MM.1S (cell line): ENCODE measurements around the gene PER2.

Experiments used
- DNase-seq: peaks from one replicate; pipeline ENCODE4 v3.0.0-alpha.2; 2015
- H2AFZ ChIP-seq: fragments of 300-600 bp; sonication (generic); 2 replicates; pipeline ENCODE4 v1.6.0; 2016; ENCODE audit warnings: antibody characterized with exemption, low read length
- H3F3A ChIP-seq: fragments of 300-600 bp; sonication (generic); 2 replicates; pipeline ENCODE4 v1.6.1; 2016; ENCODE audit warnings: mild to moderate bottlenecking, antibody characterized with exemption, low read length, moderate library complexity, mixed read lengths; ENCODE audit not compliant: insufficient read depth
- H3K27ac ChIP-seq: fragments of 300-600 bp; sonication (generic); 2 replicates; pipeline ENCODE4 v1.5.1; 2016; ENCODE audit warnings: mild to moderate bottlenecking, low read length
- H3K27me3 ChIP-seq: fragments of 300-600 bp; sonication (generic); replicated peaks from 2 replicates; pipeline ENCODE4 v1.6.0; 2016; ENCODE audit warnings: low read length; ENCODE audit not compliant: insufficient read depth
- H3K36me3 ChIP-seq: fragments of 300-600 bp; sonication (generic); replicated peaks from 2 replicates; pipeline ENCODE4 v1.6.1; 2016; ENCODE audit warnings: mild to moderate bottlenecking, low read length, mixed read lengths; ENCODE audit not compliant: insufficient read depth
- H3K4me1 ChIP-seq: fragments of 300-600 bp; sonication (generic); 2 replicates; pipeline ENCODE4 v1.6.1; 2016; ENCODE audit warnings: low read length, mixed read lengths
- H3K4me2 ChIP-seq: fragments of 300-600 bp; sonication (generic); 2 replicates; pipeline ENCODE4 v1.6.0; 2016; ENCODE audit warnings: low read depth, low read length
- H3K4me3 ChIP-seq: fragments of 300-600 bp; sonication (generic); 2 replicates; pipeline ENCODE4 v1.5.1; 2016; ENCODE audit warnings: low read length, mixed read lengths
- H3K79me2 ChIP-seq: fragments of 300-600 bp; sonication (generic); 2 replicates; pipeline ENCODE4 v1.6.1; 2016; ENCODE audit warnings: mixed run types, low read length, mixed read lengths
- H3K9ac ChIP-seq: fragments of 300-600 bp; sonication (generic); 2 replicates; pipeline ENCODE4 v1.6.1; 2016; ENCODE audit warnings: low read length, mixed read lengths
- H3K9me2 ChIP-seq: fragments of 300-600 bp; sonication (generic); replicated peaks from 2 replicates; pipeline ENCODE4 v1.6.1; 2016; ENCODE audit warnings: mild to moderate bottlenecking, low read length, mixed read lengths; ENCODE audit not compliant: insufficient read depth
- H3K9me3 ChIP-seq: fragments of 300-600 bp; sonication (generic); replicated peaks from 2 replicates; pipeline ENCODE4 v1.6.1; 2016; ENCODE audit warnings: mild to moderate bottlenecking, low read length, mixed read lengths; ENCODE audit not compliant: insufficient read depth
- H4K20me1 ChIP-seq: fragments of 300-600 bp; sonication (generic); 2 replicates; pipeline ENCODE4 v1.6.1; 2016; ENCODE audit warnings: mild to moderate bottlenecking, low read length, moderate library complexity, mixed read lengths; ENCODE audit not compliant: insufficient read depth
- EZH2 ChIP-seq: fragments of 300-600 bp; sonication (generic); optimal IDR thresholded peaks from 2 replicates; pipeline ENCODE3; 2017; ENCODE audit warnings: low read depth, mild to moderate bottlenecking, antibody characterized with exemption, low read length, mixed read lengths
- EZH2phosphoT487 ChIP-seq: fragments of 300-600 bp; sonication (generic); IDR thresholded peaks from 2 replicates; pipeline ENCODE4 v1.6.1; 2018; ENCODE audit warnings: antibody characterized with exemption, low read length
- TF ChIP-seq, protein P1 (sequence below): fragments of 300-600 bp; sonication (generic); IDR thresholded peaks from 2 replicates; pipeline ENCODE4 v1.5.1; 2016; ENCODE audit warnings: antibody characterized with exemption, low read length, mixed read lengths

PER2 gene

GRCh38 chr2:238231251-238231793, 57.1 kb downstream of the PER2 start:
- peaks cover 8% of the 10 kb centered on the region for H3K27me3 ChIP-seq
- H3K9ac ChIP-seq, result no peak overlapping the region; the same call in 1 of the 2 replicates
- no peaks in the 10 kb centered on the region for H3F3A ChIP-seq
- H2AFZ ChIP-seq, result peak overlapping the region; percentile 63; the same call in 1 of the 2 replicates
- H4K20me1 ChIP-seq, result no peaks in the 10 kb centered on the region
- TF ChIP-seq EZH2phosphoT487 (no peak), EZH2 (no peak)
- TF ChIP-seq, protein P1, sequence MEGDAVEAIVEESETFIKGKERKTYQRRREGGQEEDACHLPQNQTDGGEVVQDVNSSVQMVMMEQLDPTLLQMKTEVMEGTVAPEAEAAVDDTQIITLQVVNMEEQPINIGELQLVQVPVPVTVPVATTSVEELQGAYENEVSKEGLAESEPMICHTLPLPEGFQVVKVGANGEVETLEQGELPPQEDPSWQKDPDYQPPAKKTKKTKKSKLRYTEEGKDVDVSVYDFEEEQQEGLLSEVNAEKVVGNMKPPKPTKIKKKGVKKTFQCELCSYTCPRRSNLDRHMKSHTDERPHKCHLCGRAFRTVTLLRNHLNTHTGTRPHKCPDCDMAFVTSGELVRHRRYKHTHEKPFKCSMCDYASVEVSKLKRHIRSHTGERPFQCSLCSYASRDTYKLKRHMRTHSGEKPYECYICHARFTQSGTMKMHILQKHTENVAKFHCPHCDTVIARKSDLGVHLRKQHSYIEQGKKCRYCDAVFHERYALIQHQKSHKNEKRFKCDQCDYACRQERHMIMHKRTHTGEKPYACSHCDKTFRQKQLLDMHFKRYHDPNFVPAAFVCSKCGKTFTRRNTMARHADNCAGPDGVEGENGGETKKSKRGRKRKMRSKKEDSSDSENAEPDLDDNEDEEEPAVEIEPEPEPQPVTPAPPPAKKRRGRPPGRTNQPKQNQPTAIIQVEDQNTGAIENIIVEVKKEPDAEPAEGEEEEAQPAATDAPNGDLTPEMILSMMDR, result no peak
- H3K9me3 ChIP-seq, result no peaks in the 10 kb centered on the region
- H3K4me2 ChIP-seq, result peak overlapping the region; percentile 81
- no peak overlapping the region for H3K27ac ChIP-seq
- H3K4me3 ChIP-seq, result peak overlapping the region; percentile 60
- no peaks in the 10 kb centered on the region for H3K4me1 ChIP-seq
- no peaks in the 10 kb centered on the region for H3K79me2 ChIP-seq
- peak; percentile 77 for DNase-seq
- no peaks in the 10 kb centered on the region for H3K36me3 ChIP-seq
- no peaks in the 10 kb centered on the region for H3K9me2 ChIP-seq

DNA sequence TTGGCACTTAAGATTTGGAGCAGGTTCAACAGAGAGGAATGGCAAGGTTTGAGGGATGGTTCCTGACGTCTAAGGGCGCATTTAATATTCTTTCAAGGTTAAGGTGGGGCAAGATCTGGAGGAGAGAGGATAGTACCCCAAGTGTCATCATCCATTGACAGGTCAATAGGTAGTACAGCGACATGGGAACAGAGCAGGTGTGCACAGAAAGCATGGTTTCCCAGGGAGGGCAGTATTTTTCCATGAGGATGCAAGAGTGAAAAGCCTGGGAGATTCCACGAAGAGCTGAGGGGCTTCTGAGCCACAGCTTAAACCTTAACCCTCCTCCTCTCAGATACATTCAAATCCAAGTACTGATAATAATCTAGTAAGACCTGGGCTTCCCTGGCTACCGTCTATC, 57.7 kb downstream of the PER2 start:
- no peak for DNase-seq
- no peaks in the 10 kb centered on the region for H3K4me1 ChIP-seq
- H3K4me2 ChIP-seq, result peak overlapping the region; percentile 81; the same call in 1 of the 2 replicates
- no peak overlapping the region for H3K9ac ChIP-seq
- no peak overlapping the region for H2AFZ ChIP-seq
- TF ChIP-seq EZH2, result no peak
- TF ChIP-seq EZH2phosphoT487, result no peak
- TF ChIP-seq, protein P1, result no peak
- no peaks in the 10 kb centered on the region for H3K9me2 ChIP-seq
- no peaks in the 10 kb centered on the region for H3F3A ChIP-seq
- peak overlapping the region; percentile 60; the same call in 1 of the 2 replicates for H3K4me3 ChIP-seq
- H3K9me3 ChIP-seq, result no peaks in the 10 kb centered on the region
- H3K79me2 ChIP-seq, result no peaks in the 10 kb centered on the region
- H4K20me1 ChIP-seq, result no peaks in the 10 kb centered on the region
- no peak overlapping the region for H3K27ac ChIP-seq
- no peaks in the 10 kb centered on the region for H3K36me3 ChIP-seq
- H3K27me3 ChIP-seq, result peaks cover 8% of the 10 kb centered on the region; the same call in 1 of the 2 replicates

DNA sequence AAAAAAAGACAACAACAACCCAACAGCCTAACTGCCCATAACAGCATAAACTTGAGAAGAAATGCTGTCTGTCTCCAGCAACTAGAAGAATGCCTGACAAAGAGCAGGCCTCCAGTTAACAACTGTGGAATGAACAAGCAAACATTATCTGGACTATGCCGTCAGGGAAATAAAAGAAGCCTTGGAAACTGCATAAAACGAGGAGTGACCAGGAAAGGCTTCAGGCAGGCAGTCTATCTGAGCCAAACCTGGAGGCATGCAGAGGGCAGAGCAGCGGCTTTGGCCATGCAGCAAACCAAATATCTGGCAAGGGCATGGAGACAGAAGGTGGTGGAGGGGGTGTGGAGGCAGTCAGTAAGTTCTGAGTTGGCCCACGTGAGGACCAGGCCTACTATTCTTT, 59.7 kb downstream of the PER2 start:
- no peaks in the 10 kb centered on the region for H3K79me2 ChIP-seq
- H4K20me1 ChIP-seq, result no peaks in the 10 kb centered on the region
- H3K4me1 ChIP-seq, result no peaks in the 10 kb centered on the region
- TF ChIP-seq EZH2, result no peak
- no peak for TF ChIP-seq EZH2phosphoT487
- TF ChIP-seq, protein P1, result no peak
- no peaks in the 10 kb centered on the region for H3K9me2 ChIP-seq
- H3K9ac ChIP-seq, result no peak overlapping the region
- no peak for DNase-seq
- H3F3A ChIP-seq, result no peaks in the 10 kb centered on the region
- no peak overlapping the region for H3K4me3 ChIP-seq
- no peak overlapping the region for H2AFZ ChIP-seq
- no peak overlapping the region for H3K4me2 ChIP-seq
- H3K9me3 ChIP-seq, result no peaks in the 10 kb centered on the region
- H3K27me3 ChIP-seq, result peaks cover 8% of the 10 kb centered on the region; the same call in 1 of the 2 replicates
- no peaks in the 10 kb centered on the region for H3K36me3 ChIP-seq
- no peak overlapping the region for H3K27ac ChIP-seq
